ENCODE results near the gene ADCY1. TPM values are rescaled to one million over a fixed set of nuclear protein-coding genes. Genes with fewer than 3 reads are reported as not detected.
A peak's percentile ranks its signal among the peaks of the same experiment; 100 is the strongest.

ADCY1 gene
- total RNA-seq, 1 donor from 2014 or later = 2.4 TPM

DNA sequence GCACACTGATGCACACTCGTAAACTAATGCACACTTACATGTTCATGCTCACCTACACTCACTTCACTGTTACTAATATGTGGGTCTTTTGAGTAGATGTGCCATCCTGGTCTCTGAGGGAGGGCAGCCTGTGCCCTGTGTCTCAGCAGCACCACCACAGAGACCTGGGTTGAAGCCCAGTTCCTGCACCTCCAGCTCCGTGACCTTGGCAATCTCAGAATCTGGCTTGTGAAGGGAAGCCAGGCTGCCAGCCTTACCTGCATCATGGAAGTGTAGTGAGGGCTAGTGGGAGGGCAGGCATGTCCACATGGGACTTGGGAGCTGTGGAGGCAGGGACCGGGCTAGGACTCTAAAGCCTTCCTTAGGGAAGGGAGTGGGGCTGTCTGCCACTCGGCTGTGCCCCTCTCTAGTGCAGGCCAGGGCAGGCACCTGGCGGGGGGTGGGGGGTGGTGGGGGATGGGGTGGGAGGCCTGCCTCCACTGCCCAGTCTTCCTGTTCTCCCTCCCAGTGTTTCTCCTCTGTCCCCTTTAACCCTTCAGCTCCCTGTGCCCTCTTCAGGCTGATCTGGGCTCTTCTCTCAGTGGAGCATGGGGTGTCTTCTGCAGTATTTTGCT, 8.1 kb downstream of the ADCY1 start:
- no peak for ATAC-seq
- no peaks in the 10 kb centered on the region for H3K4me1 ChIP-seq
- TF ChIP-seq, protein P1, sequence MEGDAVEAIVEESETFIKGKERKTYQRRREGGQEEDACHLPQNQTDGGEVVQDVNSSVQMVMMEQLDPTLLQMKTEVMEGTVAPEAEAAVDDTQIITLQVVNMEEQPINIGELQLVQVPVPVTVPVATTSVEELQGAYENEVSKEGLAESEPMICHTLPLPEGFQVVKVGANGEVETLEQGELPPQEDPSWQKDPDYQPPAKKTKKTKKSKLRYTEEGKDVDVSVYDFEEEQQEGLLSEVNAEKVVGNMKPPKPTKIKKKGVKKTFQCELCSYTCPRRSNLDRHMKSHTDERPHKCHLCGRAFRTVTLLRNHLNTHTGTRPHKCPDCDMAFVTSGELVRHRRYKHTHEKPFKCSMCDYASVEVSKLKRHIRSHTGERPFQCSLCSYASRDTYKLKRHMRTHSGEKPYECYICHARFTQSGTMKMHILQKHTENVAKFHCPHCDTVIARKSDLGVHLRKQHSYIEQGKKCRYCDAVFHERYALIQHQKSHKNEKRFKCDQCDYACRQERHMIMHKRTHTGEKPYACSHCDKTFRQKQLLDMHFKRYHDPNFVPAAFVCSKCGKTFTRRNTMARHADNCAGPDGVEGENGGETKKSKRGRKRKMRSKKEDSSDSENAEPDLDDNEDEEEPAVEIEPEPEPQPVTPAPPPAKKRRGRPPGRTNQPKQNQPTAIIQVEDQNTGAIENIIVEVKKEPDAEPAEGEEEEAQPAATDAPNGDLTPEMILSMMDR (IDR thresholded peaks at IDR 0.05) = no peak
- no peak overlapping the region for H3K4me3 ChIP-seq
- no peaks in the 10 kb centered on the region for H3K36me3 ChIP-seq
- intact Hi-C loops (cut with DNase I) = no loop called here
- H3K9me3 ChIP-seq = no peaks in the 10 kb centered on the region
- DNase-seq = no peak
- H3K27ac ChIP-seq = no peak overlapping the region
- peaks cover 9% of the 10 kb centered on the region for H3K27me3 ChIP-seq (ENCODE audit: low read depth)

DNA sequence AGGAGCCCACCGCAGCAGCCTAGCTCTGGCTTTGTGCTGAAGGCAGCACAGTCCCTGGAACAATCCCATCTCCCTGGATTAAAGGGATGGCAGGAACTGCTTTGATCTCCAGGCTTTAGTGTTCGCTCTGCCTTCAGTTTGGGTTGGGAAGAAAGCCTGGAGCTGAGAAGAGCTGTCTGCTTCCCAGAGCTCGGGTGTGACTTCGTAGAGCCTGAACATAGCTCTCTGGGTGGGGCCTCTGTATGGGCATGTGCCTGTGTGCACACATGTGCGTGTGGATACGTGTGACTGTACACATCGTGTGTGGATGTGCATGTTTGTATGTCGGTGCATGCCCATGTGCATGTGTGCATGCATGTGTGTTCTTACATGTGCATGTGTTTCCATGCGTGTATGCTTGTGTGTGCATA, 8.7 kb downstream of the ADCY1 start:
- peaks cover 8% of the 10 kb centered on the region for H3K27me3 ChIP-seq (ENCODE audit: low read depth)
- TF ChIP-seq, protein P1 (IDR thresholded peaks at IDR 0.05) = no peak
- H3K4me1 ChIP-seq = no peaks in the 10 kb centered on the region
- H3K9me3 ChIP-seq = no peaks in the 10 kb centered on the region
- no peak overlapping the region for H3K4me3 ChIP-seq
- no peak for ATAC-seq
- no peak for DNase-seq
- no peaks in the 10 kb centered on the region for H3K36me3 ChIP-seq
- H3K27ac ChIP-seq = no peak overlapping the region
- intact Hi-C loops (cut with DNase I) = no loop called here

DNA sequence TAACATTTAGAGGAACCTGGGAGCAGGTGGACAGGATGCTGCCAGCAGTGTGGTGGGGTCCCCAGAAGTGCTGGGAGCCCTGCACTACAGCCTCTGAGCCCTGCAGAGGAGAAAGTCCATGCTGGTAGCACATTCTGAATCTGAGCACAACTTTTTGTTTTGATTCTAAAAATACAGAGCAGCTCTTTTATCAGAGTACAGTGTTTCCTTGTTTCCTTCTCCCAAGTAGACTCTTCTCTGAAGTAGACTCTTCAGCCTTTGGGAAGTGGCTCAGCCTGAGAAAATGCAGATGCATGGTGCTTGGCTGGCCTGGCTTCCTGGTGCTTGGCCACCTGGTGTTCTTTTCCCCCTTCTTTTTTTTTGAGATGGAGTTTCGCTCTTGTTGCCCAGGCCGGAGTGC, 9.1 kb downstream of the ADCY1 start:
- Histone ChIP-seq H3K9me3 (no peaks in the 10 kb centered on the region), H3K4me3 (no peak overlapping the region), H3K36me3 (no peaks in the 10 kb centered on the region), H3K4me1 (no peaks in the 10 kb centered on the region), H3K27ac (no peak overlapping the region), H3K27me3 (ENCODE audit: low read depth) (peaks cover 4% of the 10 kb centered on the region)
- intact Hi-C loops (cut with DNase I) = no loop called here
- DNase-seq = no peak
- TF ChIP-seq, protein P1 (IDR thresholded peaks at IDR 0.05) = no peak
- peak in 1 of 2 donors; percentile 32 for ATAC-seq

DNA sequence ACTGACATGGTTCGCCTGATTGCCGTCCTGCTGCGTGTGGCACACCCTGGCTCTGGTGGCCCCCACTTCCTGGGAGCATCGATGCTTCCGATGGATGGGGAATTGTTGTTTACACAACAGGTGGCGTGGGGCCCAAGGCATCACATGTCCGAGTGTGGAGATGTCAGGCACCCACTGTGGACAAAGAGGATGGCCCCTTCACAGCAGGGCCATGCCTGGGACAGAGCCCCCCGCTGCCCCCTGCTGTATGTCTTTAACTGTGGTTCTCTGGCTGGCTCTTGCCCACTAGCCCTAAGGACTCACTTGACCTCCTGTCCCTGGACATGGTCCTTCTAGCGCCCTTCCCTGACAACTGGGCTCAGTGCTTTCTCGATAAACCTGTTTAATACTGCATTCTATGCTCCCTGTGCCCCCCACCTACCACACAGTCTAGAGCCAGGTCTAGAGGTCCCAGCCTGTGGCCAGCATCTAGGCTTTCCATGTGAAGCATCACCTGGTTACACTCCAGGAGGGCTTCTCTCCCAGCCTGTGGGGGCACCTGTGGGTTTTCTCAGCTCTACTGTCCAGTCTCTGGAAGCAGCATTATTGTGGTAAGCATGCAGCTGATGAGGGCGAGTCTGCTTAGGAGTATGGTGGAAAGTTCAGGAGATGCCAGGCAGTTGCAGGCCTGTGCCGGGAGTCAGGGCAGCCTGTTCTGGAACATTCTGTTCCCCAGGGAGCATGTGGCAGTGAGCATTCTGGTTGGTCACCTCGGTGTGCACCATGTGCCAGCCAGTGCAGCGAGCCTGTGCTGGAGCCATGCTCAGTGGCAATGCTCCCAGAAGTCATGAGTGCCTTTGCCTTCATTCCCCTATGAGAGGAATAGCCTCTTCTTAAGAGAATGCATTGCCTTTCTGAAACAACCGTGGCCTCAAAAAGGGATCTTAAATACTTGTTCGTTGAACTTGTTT, 10.4 kb downstream of the ADCY1 start:
- H3K27ac ChIP-seq = no peak overlapping the region
- no peaks in the 10 kb centered on the region for H3K27me3 ChIP-seq (ENCODE audit: low read depth)
- no peak overlapping the region for H3K4me3 ChIP-seq
- TF ChIP-seq, protein P1 (IDR thresholded peaks at IDR 0.05) = no peak
- intact Hi-C loops (cut with DNase I) = no loop called here
- no peaks in the 10 kb centered on the region for H3K4me1 ChIP-seq
- no peaks in the 10 kb centered on the region for H3K9me3 ChIP-seq
- no peak for ATAC-seq
- no peaks in the 10 kb centered on the region for H3K36me3 ChIP-seq
- no peak for DNase-seq

DNA sequence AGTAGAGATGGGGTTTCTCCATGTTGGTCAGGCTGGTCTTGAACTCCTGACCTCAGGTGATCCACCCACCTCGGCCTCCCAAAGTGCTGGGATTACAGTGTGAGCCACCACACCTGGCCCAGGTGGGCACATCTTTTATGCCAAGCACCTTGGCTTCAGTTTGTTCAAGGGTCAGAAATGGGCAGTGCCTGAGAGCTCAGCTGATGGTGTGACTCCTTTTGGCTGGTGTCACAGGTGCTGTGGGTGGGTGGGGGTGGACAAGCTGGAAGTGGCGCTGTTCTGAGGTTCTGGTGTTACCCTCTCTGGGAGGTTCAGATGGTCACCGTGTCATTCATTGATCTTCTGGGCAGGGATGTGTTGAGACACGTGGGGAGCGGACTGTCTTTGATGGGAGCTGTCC, 11.5 kb downstream of the ADCY1 start:
- H3K27ac ChIP-seq = no peak overlapping the region
- H3K4me1 ChIP-seq = no peaks in the 10 kb centered on the region
- TF ChIP-seq, protein P1 (IDR thresholded peaks at IDR 0.05) = no peak
- no peaks in the 10 kb centered on the region for H3K9me3 ChIP-seq
- intact Hi-C loops (cut with DNase I) = no loop called here
- ATAC-seq = no peak
- no peak overlapping the region for H3K4me3 ChIP-seq
- no peak for DNase-seq
- H3K36me3 ChIP-seq = no peaks in the 10 kb centered on the region
- no peaks in the 10 kb centered on the region for H3K27me3 ChIP-seq (ENCODE audit: low read depth)
